GDM1 (cell line): Measurements from ENCODE around the gene NRG3.
"Not testable (repeated sequence)": the region's sequence is repeated elsewhere in the genome, so short reads cannot be mapped to it uniquely, and the experiment has no call there.

Experiments used
- DNase-seq: peaks from one replicate; lab custom pipeline; 2025; lab: John Stamatoyannopoulos, UW

Gene NRG3

GRCh38 chr10:82914655-82915136 lies 1039.7 kb downstream of the NRG3 start:
- DNase-seq: no peak

- DNase-seq: no peak
Observed at GRCh38 chr10:82916941-82917340, 1041.9 kb downstream of the NRG3 start.

GRCh38 chr10:82918022-82918421 lies 1043.0 kb downstream of the NRG3 start:
- DNase-seq: no peak

GRCh38 chr10:82922046-82922445 lies 1047.1 kb downstream of the NRG3 start:
- no peak for DNase-seq

- no peak for DNase-seq
Observed at GRCh38 chr10:82922755-82923154, 1047.8 kb downstream of the NRG3 start.

GRCh38 chr10:82924711-82925110 lies 1049.7 kb downstream of the NRG3 start:
- DNase-seq: no peak

GRCh38 chr10:82925547-82925946 lies 1050.6 kb downstream of the NRG3 start:
- DNase-seq: no peak

- no peak for DNase-seq
Observed at GRCh38 chr10:82932451-82932850, 1057.5 kb downstream of the NRG3 start.

- DNase-seq: no peak
Observed at GRCh38 chr10:82934429-82934828, 1059.4 kb downstream of the NRG3 start.

GRCh38 chr10:82934947-82935346 lies 1060.0 kb downstream of the NRG3 start:
- no peak for DNase-seq

GRCh38 chr10:82938331-82938730 lies 1063.3 kb downstream of the NRG3 start:
- no peak for DNase-seq

GRCh38 chr10:82942286-82943099 lies 1067.5 kb downstream of the NRG3 start:
- no peak for DNase-seq

- no peak for DNase-seq
Observed at GRCh38 chr10:82943142-82943541, 1068.1 kb downstream of the NRG3 start.

GRCh38 chr10:82949816-82950575 lies 1075.0 kb downstream of the NRG3 start:
- DNase-seq: no peak

GRCh38 chr10:82953331-82953730 lies 1078.3 kb downstream of the NRG3 start:
- DNase-seq: no peak

- no peak for DNase-seq
Observed at GRCh38 chr10:82953909-82954308, 1078.9 kb downstream of the NRG3 start.

GRCh38 chr10:82960421-82961060 lies 1085.5 kb downstream of the NRG3 start:
- DNase-seq: not testable (repeated sequence)

- no peak for DNase-seq
Observed at GRCh38 chr10:82961864-82962263, 1086.9 kb downstream of the NRG3 start.

- DNase-seq: no peak
Observed at GRCh38 chr10:82966130-82966529, 1091.1 kb downstream of the NRG3 start.

GRCh38 chr10:82968533-82968932 lies 1093.5 kb downstream of the NRG3 start:
- DNase-seq: no peak

GRCh38 chr10:82969405-82969804 lies 1094.4 kb downstream of the NRG3 start:
- DNase-seq: no peak

GRCh38 chr10:82980321-82980720 lies 1105.3 kb downstream of the NRG3 start:
- no peak for DNase-seq
